Mononuclear cell (primary cell): ENCODE data around the gene MYL7. TPM values are rescaled to one million over a fixed set of nuclear protein-coding genes. Genes with fewer than 3 reads are reported as not detected.

Experiments
- H3K27me3 ChIP-seq: 2 replicates; pipeline ENCODE4 v1.6.0; 2011; ENCODE audit warnings: low read length, control low read depth; ENCODE audit not compliant: insufficient read depth
- H3K4me1 ChIP-seq: 2 replicates; pipeline ENCODE4 v1.5.1; 2011; ENCODE audit warnings: mild to moderate bottlenecking, low read length, control low read depth; ENCODE audit not compliant: insufficient read depth
- H3K4me3 ChIP-seq: 2 replicates; pipeline ENCODE4 v1.5.1; 2011; ENCODE audit warnings: mild to moderate bottlenecking, low read length, moderate library complexity
- H3K9me3 ChIP-seq: 2 replicates; pipeline ENCODE4 v1.5.1; 2011; ENCODE audit warnings: low read depth, mild to moderate bottlenecking, control low read depth, low read length
- total RNA-seq: library from RNA; depleted of rRNA; stranded (reverse); fragments of >200 nt; gene quantifications from one replicate; pipeline ENCODE4 v1.2.3, GENCODE V29; 2012

Gene MYL7
- not detected for total RNA-seq

GRCh38 chr7:44141221-44141850 lies at the start of gene MYL7:
TSS of gene MYL7 (minus strand) at chr7:44141332. CDS start at chr7:44141305, 27 bp downstream.
- Histone ChIP-seq H3K4me3 (no peak within 1 kb of the TSS), H3K9me3 (no peaks in the 10 kb centered on the region), H3K4me1 (peaks cover 9% of the 10 kb centered on the region), H3K27me3 (peaks cover 7% of the 10 kb centered on the region)

DNA sequence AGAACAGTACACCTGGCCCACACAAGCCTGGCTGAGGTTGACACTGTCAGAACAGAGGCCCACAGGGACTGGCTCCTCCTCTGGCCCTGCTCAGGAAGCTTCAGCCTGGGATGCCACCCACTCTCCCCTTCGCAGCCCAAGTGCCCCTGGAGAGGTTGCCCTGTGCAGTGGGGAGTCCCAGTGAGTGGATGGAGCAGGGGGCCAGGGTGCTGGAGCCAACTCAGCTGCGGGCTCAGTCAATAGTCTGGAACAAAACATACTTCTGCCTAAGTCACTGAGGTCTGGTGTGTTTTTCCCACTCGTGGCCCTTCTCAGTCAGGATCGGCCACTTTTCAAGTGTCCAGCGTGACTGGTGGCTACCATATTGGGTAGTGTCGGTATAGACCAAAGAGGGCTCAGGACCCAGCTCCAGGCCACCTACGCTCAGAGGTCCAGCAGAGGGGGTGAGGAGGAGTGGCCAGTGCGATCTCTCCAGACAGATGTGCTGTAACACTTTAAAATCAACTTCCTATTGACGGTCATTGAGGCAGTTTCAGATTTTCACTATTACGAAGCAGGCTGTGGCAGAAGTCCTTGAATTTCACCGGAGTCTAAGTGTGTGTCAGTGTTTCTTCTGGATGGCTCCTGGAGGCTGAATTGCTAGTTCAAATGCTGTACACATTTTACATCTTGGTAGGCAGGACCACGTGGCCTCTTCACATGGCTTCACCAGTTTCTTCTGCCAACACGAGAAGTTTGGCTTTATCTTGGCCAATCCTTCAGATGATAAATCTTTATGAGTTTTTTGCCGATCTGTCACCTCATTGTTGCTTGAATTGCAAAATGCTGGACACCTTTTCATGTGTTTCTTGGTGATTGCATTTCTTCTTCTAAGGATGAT lies 49.1 kb upstream of the MYL7 start:
- H3K4me3 ChIP-seq = no peak overlapping the region
- H3K4me1 ChIP-seq = no peaks in the 10 kb centered on the region
- no peaks in the 10 kb centered on the region for H3K27me3 ChIP-seq
- H3K9me3 ChIP-seq = no peaks in the 10 kb centered on the region

DNA sequence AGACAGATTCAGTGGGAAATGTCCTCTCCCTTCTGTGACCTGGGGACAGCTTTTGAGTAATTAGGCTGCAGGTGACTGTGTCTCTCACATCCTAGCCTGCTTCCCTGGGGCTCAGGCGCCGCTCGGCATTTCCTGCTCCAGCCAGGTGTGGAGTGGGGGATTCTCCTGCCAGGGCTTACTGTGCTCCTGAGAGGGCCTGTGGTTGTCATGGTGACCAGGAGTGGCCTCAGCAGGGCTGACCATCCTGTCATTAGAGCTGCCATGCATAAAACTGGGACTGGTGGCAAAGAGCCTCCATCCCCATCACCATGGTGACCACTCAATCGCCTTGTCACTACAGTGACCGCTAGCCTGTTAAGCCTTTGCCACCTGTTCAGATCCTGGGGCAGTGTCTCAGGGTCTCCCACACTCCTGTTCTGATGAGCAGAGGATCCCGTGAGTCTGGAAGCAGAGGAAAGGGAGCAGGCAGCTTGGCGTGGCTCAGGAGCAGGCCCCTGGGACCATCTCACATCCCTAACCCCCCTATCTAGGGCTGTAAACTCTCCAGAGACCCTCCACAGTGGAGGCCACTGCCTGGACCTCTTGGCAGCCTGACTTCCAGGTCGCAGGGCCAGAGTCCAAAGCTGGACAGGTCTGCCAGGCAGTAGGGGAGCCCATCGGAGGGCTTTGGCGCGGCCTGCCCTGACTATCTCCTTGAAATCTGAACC lies 48.3 kb upstream of the MYL7 start, which contains the start of gene GCK:
TSS of gene GCK (minus strand) at position 154 of the 707 bp plus-strand sequence. CDS start 486 bp downstream, outside the sequence.
- Histone ChIP-seq H3K4me1 (no peaks in the 10 kb centered on the region), H3K27me3 (no peaks in the 10 kb centered on the region), H3K4me3 (no peak within 1 kb of the TSS), H3K9me3 (no peaks in the 10 kb centered on the region)

- Histone ChIP-seq H3K4me1 (no peaks in the 10 kb centered on the region), H3K27me3 (no peaks in the 10 kb centered on the region), H3K4me3 (no peak overlapping the region), H3K9me3 (no peaks in the 10 kb centered on the region)
These were observed 47.5 kb upstream of the MYL7 start for GRCh38 chr7:44188480-44189225.

DNA sequence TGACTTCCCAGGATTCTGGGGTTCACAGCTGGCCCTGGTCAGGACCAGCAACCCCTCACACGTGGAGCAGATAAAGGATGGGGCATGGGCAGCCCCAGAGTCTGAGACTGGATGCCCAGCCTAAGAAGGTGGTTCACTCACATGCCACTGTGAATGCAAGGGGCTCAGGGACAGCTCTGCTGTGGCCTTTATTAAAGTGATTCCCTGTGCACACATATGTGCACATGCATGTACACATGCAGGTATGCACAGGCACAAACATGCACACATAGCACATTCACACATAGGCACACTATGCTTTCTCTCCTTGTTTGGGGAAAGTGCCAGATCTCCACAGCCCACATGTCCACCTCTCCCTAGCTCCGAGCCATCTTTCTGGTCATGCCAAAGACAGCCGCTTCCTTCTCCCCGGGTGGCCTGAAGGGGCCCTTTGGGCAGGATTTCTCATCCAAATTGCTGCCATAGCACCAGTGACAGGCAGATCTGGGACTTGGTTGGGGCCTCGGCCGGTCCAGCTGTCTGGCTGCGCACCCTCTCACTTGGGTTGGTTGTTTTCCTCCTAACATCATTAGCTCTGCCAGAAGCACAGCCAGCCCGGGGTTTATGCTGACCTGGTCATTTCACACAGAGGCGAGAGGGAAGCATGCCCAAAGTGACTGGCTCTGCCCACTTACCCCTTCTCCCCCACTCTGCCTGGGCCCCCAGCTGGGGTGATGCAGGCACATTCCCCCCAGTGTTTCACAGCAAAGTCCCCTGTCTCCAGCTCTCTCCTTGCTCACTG lies 46.7 kb upstream of the MYL7 start:
- no peaks in the 10 kb centered on the region for H3K4me1 ChIP-seq

DNA sequence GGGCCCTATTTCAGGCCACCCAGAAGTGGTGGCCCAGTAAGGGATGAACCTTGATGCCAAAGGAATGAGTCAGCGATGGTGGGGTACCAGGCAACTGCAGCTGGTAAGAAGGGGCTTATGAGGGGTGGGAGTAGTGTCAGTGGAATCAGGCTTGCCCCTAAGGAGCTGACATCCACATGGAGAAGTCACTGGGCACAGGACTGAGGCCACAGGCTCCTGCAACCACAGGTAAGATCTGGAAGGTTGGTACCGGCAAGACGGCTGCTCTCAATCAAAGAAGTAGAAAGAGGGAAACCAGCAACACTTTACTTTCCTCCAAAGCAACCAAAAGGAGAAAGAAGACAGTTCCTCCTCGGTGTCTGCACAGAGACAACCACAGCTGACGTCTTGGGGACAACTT lies 45.6 kb upstream of the MYL7 start:
- Histone ChIP-seq H3K4me1 (no peaks in the 10 kb centered on the region), H3K9me3 (no peaks in the 10 kb centered on the region), H3K27me3 (no peaks in the 10 kb centered on the region), H3K4me3 (no peak overlapping the region)

More for the DNA sequence above, 46.7 kb upstream of the MYL7 start:
- H3K27me3 ChIP-seq = no peaks in the 10 kb centered on the region
- no peak overlapping the region for H3K4me3 ChIP-seq
- H3K9me3 ChIP-seq = no peaks in the 10 kb centered on the region

DNA sequence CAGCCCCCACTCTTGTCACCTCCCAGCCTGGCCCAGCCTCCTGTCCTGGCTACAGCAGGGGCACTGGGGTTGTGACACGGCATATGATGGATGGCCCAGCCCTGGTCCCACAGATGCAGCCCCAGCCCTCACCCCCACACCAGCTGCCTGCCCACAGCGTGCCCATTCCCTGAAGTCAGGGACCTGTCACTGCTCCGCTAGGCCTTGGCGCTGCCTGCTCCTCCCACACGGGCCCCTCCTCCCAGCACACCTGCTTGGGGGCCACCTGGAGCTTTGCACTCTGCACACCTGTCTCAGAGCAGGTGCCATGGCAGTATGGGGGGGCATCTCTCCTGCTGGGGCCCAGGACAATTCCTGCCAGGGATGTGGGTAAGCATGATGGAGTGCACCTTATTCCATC lies 44.6 kb upstream of the MYL7 start:
- H3K27me3 ChIP-seq = no peaks in the 10 kb centered on the region
- no peak overlapping the region for H3K4me3 ChIP-seq
- no peaks in the 10 kb centered on the region for H3K4me1 ChIP-seq
- H3K9me3 ChIP-seq = no peaks in the 10 kb centered on the region

DNA sequence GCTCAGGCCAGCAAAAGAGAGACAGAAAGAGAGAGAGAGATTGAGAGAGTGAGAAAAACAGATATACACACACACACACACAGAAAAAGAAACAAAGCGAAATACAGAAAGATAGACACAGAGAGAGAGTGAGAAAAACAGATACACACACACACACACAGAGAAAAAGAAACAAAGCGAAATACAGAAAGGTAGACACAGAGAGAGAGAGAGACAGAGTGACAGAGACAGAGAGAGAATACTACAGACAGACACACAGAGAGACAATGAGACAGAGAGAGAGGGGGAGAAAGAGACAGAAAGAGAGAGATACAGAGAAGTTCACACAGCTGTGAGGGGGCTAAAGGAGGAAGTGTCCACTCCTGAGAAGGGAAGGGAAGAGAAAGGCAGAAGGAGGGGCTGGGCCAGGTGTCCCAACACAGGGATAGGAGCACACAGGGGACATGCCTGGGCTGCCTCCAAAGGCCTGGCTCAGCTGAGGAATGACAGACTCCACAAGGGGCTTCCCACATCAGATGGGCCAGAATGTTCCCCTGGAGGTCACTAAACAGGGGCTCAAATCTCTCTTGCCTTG lies 43.8 kb upstream of the MYL7 start:
- Histone ChIP-seq H3K9me3 (no peaks in the 10 kb centered on the region), H3K27me3 (no peaks in the 10 kb centered on the region), H3K4me3 (no peak overlapping the region), H3K4me1 (no peaks in the 10 kb centered on the region)

DNA sequence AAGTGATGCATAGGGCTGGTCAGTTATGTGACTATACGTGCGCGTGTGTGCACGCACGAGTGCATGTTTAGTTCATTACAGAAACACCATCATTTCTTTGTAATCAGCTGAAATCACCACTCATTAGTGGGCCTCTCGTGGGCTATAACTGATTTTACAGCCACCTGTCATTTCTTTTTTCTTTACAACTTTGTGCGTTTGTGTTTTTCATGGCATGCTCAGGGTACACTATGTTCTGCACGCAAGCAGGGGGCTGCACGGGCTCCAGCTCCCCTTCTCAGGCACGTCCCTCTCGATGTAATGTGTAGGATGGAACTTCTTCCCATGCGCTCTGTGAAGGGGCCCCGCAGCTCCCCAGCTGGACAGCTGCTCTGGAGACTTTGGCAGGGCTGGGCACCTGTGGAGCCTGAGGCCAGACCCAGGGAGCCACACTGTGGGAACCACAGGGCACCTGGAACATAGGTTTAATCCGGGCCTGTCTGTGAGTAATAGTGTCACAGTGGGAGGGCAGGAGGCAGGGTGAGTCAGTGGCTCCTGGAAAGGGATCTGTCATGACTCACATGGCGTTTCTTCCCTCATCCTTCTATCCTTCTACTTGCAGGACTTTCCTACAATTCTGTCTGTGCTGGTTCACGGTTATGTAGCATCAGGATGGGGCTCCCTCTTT lies 43.2 kb upstream of the MYL7 start:
- no peaks in the 10 kb centered on the region for H3K9me3 ChIP-seq
- no peaks in the 10 kb centered on the region for H3K27me3 ChIP-seq
- no peaks in the 10 kb centered on the region for H3K4me1 ChIP-seq
- no peak overlapping the region for H3K4me3 ChIP-seq

GRCh38 chr7:44183386-44183785 lies 42.3 kb upstream of the MYL7 start:
- H3K9me3 ChIP-seq = no peaks in the 10 kb centered on the region
- no peaks in the 10 kb centered on the region for H3K4me1 ChIP-seq
- H3K27me3 ChIP-seq = no peaks in the 10 kb centered on the region
- no peak overlapping the region for H3K4me3 ChIP-seq

DNA sequence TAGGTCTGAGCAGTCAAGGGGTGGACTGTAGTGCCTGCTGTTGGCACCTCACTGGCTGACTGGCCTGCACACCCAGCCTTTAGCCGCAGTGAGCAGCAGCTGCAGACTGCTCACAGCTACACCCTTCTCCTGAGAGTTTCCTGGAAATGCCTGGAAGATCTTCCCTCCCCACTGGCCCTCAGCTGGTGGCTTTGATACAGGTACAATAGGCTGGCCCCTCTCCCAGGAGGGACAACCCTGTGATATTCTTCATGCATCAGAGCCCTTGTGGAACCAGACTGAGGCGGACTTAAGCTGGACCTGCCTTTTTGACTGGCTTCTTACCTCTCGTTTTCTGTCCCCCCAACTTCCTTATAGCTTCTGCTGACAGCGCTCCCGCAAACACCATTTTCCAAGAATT lies 41.7 kb upstream of the MYL7 start:
- no peaks in the 10 kb centered on the region for H3K9me3 ChIP-seq
- no peaks in the 10 kb centered on the region for H3K27me3 ChIP-seq
- no peaks in the 10 kb centered on the region for H3K4me1 ChIP-seq
- no peak overlapping the region for H3K4me3 ChIP-seq

GRCh38 chr7:44180631-44181030 lies 39.5 kb upstream of the MYL7 start:
- H3K27me3 ChIP-seq = no peaks in the 10 kb centered on the region
- no peaks in the 10 kb centered on the region for H3K9me3 ChIP-seq
- H3K4me3 ChIP-seq = no peak overlapping the region
- no peaks in the 10 kb centered on the region for H3K4me1 ChIP-seq

DNA sequence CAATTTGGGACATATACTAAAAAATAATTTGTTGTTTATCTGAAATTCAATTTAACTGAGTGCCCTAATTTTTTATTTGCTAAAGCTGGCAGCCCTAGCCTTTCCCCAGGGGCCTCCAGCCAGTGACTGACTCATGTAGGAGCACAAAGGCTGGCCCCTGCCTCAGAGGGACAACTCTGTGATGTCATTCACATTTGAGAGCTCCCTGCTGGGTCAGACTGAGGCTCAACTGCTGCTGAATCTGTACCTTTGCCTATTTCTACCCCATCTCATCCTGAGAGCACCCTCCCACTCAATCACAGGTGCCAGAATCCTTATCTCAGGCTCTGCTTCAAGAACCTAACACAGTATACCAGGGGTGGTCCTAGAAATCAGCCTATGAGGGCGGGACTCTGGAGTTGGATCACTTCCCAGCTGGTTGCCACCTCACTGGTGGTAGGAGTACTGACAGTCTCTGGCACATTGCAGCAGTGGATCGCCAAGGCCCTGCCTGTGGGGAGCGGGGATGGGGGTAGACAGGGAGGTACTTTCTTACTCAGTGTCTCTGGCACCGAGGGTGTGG lies 36.5 kb upstream of the MYL7 start:
- H3K4me3 ChIP-seq = no peak overlapping the region
- H3K9me3 ChIP-seq = no peaks in the 10 kb centered on the region
- no peaks in the 10 kb centered on the region for H3K27me3 ChIP-seq
- H3K4me1 ChIP-seq = no peaks in the 10 kb centered on the region
